Effector memory CD4-positive, alpha-beta T cell (primary cell): ENCODE results near the gene HPD.
A peak's percentile ranks its signal among the peaks of the same experiment; 100 is the strongest.
"Not testable (repeated sequence)": the region's sequence is repeated elsewhere in the genome, so short reads cannot be mapped to it uniquely, and the experiment has no call there.

Experiments
- DNase-seq, 3 donors: peaks; one replicate each; pipeline ENCODE4 v3.0.0-alpha.2; 2020
- H3K27ac ChIP-seq: 2 replicates; pipeline ENCODE4 v1.7.0; 2013; ENCODE audit warnings: mild to moderate bottlenecking, low read length, moderate library complexity; ENCODE audit not compliant: insufficient read depth, poor library complexity, severe bottlenecking
- H3K27me3 ChIP-seq: replicated peaks from 2 replicates; pipeline ENCODE4 v1.7.0; 2013; ENCODE audit warnings: mild to moderate bottlenecking, low read length; ENCODE audit not compliant: insufficient read depth, control insufficient read depth, poor library complexity, severe bottlenecking
- H3K36me3 ChIP-seq: 2 replicates; pipeline ENCODE4 v1.7.0; 2013; ENCODE audit warnings: mild to moderate bottlenecking, low read length, moderate library complexity; ENCODE audit not compliant: control insufficient read depth, insufficient read depth
- H3K4me1 ChIP-seq: 2 replicates; pipeline ENCODE4 v1.7.0; 2013; ENCODE audit warnings: low read length, mild to moderate bottlenecking; ENCODE audit not compliant: control insufficient read depth, insufficient read depth, poor library complexity, severe bottlenecking
- H3K4me3 ChIP-seq: 2 replicates; pipeline ENCODE4 v1.7.0; 2013; ENCODE audit warnings: low read length, low read depth, mild to moderate bottlenecking; ENCODE audit not compliant: insufficient read depth, poor library complexity, severe bottlenecking
- H3K9me3 ChIP-seq: 2 replicates; pipeline ENCODE4 v1.7.0; 2013; ENCODE audit warnings: mild to moderate bottlenecking, low read length, moderate library complexity; ENCODE audit not compliant: control insufficient read depth

The HPD gene

DNA sequence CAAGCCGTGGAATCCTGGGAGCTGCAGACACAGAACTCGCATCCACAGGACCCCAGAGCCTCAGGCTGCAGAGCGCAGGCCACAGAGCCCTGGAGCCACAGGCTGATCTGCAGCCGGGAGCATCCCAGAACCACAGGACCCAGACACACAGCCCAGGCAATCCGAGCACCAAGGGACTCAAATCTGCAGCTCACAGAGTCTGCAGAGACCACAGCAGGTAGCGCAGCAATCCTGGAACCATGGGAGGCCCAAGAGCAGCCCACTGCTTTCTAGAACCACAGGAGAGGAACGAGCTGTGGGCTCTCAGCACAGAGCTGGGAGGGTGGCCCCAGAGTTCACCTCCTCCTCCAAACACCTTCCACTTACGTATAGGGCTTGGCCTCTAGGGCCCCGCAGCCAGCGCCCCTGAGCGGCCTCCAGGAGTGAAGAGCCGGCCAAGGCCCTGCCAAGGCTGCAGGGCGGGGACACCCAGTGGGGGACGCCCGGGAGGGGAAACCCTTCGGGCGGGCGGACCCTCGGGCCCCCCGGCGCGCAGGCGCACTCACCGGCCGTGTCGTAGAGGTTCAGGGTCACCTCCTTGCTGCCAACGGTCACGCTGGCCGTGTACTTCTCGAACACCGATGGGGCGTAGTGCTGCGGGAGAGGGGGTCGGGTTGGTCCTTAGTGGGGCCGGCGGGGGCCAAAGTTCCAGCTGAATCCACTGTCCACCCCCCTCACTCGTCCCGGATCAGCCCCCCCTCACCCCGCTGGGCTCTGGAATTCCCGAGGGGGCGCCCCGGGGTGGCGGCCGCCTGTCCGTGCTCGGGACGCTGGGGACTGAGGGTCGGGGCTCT, 65.8 kb downstream of the HPD start:
- no peaks in the 10 kb centered on the region for H3K27me3 ChIP-seq
- peaks cover 60% of the 10 kb centered on the region for H3K4me1 ChIP-seq
- peaks cover 10% of the 10 kb centered on the region for H3K36me3 ChIP-seq
- DNase-seq = peak in 1 of 3 donors; percentile 50
- H3K27ac ChIP-seq = peak overlapping the region; percentile 99
- no peaks in the 10 kb centered on the region for H3K9me3 ChIP-seq
- peak overlapping the region; percentile 86 for H3K4me3 ChIP-seq

DNA sequence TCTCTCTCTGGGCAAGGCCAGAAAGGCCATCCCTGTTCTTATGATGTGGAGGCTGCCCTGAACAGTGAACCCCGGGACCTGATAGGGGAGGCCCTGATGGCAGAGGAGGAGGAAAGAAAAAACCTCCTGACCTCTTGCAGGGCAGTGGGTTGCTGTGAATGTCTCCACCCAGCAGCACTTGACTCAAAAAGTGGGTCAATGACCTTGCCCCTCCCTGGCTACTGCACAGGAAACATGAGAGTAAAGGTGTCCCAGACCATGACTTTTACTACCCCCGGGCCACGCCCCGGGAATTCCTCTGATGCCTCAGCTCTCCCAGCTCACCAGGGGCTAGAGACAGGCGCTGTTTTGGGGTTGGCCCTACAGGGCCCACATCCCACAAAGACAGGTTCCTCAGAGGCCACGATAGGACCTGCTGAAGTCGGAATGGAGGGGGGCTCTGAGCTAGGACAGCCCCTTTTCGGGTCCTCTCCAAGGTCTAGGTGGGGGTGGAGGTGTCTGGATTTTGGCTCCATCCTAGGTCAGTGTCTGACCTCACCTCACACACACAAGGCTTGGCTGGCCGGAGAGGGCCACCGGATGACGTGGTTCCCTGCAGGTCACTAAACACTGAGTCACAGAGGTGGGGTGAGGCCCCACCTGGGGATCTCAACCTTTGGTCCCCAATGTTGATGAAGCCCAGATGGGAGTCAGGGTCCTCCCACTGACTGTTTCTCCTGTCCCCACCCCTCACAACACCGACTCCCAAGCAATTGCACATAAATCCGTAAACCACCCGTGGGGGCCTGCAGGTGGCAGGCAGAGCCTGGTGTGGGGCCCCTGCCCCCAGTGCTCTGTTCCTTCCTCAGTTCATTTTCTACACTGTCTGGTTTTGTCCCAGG, 66.7 kb downstream of the HPD start:
- H3K4me3 ChIP-seq = peak overlapping the region; percentile 86
- DNase-seq = peak in 2 of 3 donors; percentile 59 to 64
- peak overlapping the region; percentile 99 for H3K27ac ChIP-seq
- H3K4me1 ChIP-seq = peaks cover 67% of the 10 kb centered on the region
- H3K27me3 ChIP-seq = no peaks in the 10 kb centered on the region
- H3K36me3 ChIP-seq = peaks cover 3% of the 10 kb centered on the region
- no peaks in the 10 kb centered on the region for H3K9me3 ChIP-seq

DNA sequence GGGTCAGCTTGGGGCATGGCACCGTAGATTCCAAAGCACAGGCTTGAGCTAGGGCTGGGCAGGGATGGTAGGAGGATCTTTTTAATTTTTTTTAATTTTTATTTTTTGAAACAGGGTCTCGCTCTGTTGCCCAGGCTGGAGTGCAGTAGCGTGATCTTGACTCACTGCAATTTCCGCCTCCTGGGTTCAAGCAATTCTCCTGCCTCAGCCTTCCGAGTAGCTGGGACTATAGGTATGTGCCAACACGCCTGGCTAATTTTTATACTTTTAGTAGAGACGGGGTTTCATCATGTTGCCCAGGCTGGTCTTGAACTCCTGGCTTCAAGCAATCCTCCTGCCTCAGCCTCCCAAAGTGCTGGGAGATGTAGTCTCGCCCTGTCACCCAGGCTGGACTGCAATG, 67.9 kb downstream of the HPD start:
- not testable (repeated sequence) for H3K9me3 ChIP-seq, H3K36me3 ChIP-seq, DNase-seq, H3K27me3 ChIP-seq
- Histone ChIP-seq H3K27ac (peak overlapping the region; percentile 99), H3K4me1 (peaks cover 78% of the 10 kb centered on the region), H3K4me3 (peak overlapping the region; percentile 35)

- H3K4me3 ChIP-seq = peak overlapping the region; percentile 50
- peak; percentile 93 to 94 (median 94) for DNase-seq
- H3K9me3 ChIP-seq = no peaks in the 10 kb centered on the region
- H3K4me1 ChIP-seq = peaks cover 80% of the 10 kb centered on the region
- no peaks in the 10 kb centered on the region for H3K27me3 ChIP-seq
- H3K27ac ChIP-seq = peak overlapping the region; percentile 99
- no peaks in the 10 kb centered on the region for H3K36me3 ChIP-seq
Observed at GRCh38 chr12:121789800-121790728, 68.6 kb downstream of the HPD start.
